Measurements from ENCODE around the gene ABLIM2. TPM values are rescaled to one million over a fixed set of nuclear protein-coding genes. Genes with fewer than 3 reads are reported as not detected.
A peak's percentile ranks its signal among the peaks of the same experiment; 100 is the strongest.

Gene ABLIM2
- total and polyA plus RNA-seq, 2 of the 4 experiments (the other 2 are of a cell fraction) = under 0.01 to 0.10 TPM

GRCh38 chr4:7960790-7961655 is 197.6 kb downstream of the ABLIM2 start (continued):
- TF ChIP-seq USF2 (IDR thresholded peaks at IDR 0.05; ENCODE audit: low read depth, low read length) = peak; percentile 92
- no peak for TF ChIP-seq RFX5 (IDR thresholded peaks at IDR 0.05; ENCODE audit: low read depth, low read length)
- no peak for TF ChIP-seq RAD21 (IDR thresholded peaks at IDR 0.05; ENCODE audit: low read length)
